Measurements from ENCODE around the gene CYSRT1. TPM values are rescaled to one million over a fixed set of nuclear protein-coding genes. Genes with fewer than 3 reads are reported as not detected.

Gene CYSRT1
- total RNA-seq, 1 donor, result 0.36 TPM

GRCh38 chr9:137232510-137232909, 7.5 kb downstream of the CYSRT1 start:
- no peak overlapping the region for H3K4me3 ChIP-seq (ENCODE audit: low read depth, low read length)
- no peak for TF ChIP-seq CTCF (IDR thresholded peaks at IDR 0.05; ENCODE audit: insufficient read depth, low read length)
- DNase-seq (ENCODE audit: low read depth), result no peak

- H3K4me3 ChIP-seq (ENCODE audit: low read depth, low read length), result no peak overlapping the region
- no peak for TF ChIP-seq CTCF (IDR thresholded peaks at IDR 0.05; ENCODE audit: insufficient read depth, low read length)
- DNase-seq (ENCODE audit: low read depth), result no peak
Measured at GRCh38 chr9:137233143-137233980, 8.4 kb downstream of the CYSRT1 start.

- no peak for DNase-seq (ENCODE audit: low read depth)
Measured at GRCh38 chr9:137234055-137234697, 9.2 kb downstream of the CYSRT1 start.

GRCh38 chr9:137234758-137235423, 9.9 kb downstream of the CYSRT1 start:
- no peak overlapping the region for H3K4me3 ChIP-seq (ENCODE audit: low read depth, low read length)
- TF ChIP-seq CTCF (IDR thresholded peaks at IDR 0.05; ENCODE audit: insufficient read depth, low read length), result no peak
- no peak for DNase-seq (ENCODE audit: low read depth)

More at GRCh38 chr9:137234055-137234697, 9.2 kb downstream of the CYSRT1 start:
- no peak overlapping the region for H3K4me3 ChIP-seq (ENCODE audit: low read depth, low read length)
- no peak for TF ChIP-seq CTCF (IDR thresholded peaks at IDR 0.05; ENCODE audit: insufficient read depth, low read length)

- H3K4me3 ChIP-seq (ENCODE audit: low read depth, low read length), result no peak overlapping the region
- DNase-seq (ENCODE audit: low read depth), result no peak
- no peak for TF ChIP-seq CTCF (IDR thresholded peaks at IDR 0.05; ENCODE audit: insufficient read depth, low read length)
Measured at GRCh38 chr9:137235424-137236237, 10.7 kb downstream of the CYSRT1 start.

GRCh38 chr9:137236238-137236935, 11.4 kb downstream of the CYSRT1 start:
- H3K4me3 ChIP-seq (ENCODE audit: low read depth, low read length), result no peak overlapping the region
- TF ChIP-seq CTCF (IDR thresholded peaks at IDR 0.05; ENCODE audit: insufficient read depth, low read length), result peak; percentile 96
- peak; percentile 69 for DNase-seq (ENCODE audit: low read depth)
